ENCODE results near the gene AFAP1.

AFAP1 gene

DNA sequence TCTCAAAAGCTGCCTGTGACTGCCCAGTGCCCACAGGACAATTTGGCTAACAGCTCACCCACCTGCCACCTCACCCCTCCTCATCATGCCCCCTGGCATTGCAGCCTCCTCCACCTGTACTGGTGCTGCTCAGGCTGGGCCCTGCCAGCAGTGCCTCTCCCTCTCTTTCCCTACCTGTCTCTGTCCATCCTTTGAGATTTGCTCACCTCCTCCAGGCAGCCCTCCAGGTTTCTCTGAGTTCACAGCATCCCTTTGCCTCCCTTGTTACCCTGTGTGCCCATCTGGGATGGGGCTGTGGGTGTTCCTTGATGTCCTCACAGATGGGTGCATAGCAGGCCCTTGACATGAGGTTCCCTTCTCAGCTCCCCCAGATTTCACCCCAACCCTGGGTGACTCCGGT, 224.9 kb downstream of the AFAP1 start:
- no peak for DNase-seq
- TF ChIP-seq, protein P1, sequence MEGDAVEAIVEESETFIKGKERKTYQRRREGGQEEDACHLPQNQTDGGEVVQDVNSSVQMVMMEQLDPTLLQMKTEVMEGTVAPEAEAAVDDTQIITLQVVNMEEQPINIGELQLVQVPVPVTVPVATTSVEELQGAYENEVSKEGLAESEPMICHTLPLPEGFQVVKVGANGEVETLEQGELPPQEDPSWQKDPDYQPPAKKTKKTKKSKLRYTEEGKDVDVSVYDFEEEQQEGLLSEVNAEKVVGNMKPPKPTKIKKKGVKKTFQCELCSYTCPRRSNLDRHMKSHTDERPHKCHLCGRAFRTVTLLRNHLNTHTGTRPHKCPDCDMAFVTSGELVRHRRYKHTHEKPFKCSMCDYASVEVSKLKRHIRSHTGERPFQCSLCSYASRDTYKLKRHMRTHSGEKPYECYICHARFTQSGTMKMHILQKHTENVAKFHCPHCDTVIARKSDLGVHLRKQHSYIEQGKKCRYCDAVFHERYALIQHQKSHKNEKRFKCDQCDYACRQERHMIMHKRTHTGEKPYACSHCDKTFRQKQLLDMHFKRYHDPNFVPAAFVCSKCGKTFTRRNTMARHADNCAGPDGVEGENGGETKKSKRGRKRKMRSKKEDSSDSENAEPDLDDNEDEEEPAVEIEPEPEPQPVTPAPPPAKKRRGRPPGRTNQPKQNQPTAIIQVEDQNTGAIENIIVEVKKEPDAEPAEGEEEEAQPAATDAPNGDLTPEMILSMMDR (IDR thresholded peaks at IDR 0.05; ENCODE audit: low read depth, low read length) = no peak
- Histone ChIP-seq H3K4me1 (no peaks in the 10 kb centered on the region), H3K9me3 (no peaks in the 10 kb centered on the region), H3K36me3 (no peaks in the 10 kb centered on the region), H3K27me3 (no peaks in the 10 kb centered on the region), H3K4me3 (ENCODE audit: low read depth, low read length) (no peak overlapping the region)

GRCh38 chr4:7714176-7714575, 225.5 kb downstream of the AFAP1 start:
- Histone ChIP-seq H3K27me3 (no peaks in the 10 kb centered on the region), H3K4me3 (ENCODE audit: low read depth, low read length) (no peak overlapping the region), H3K4me1 (no peaks in the 10 kb centered on the region), H3K9me3 (no peaks in the 10 kb centered on the region), H3K36me3 (no peaks in the 10 kb centered on the region)
- no peak for DNase-seq
- TF ChIP-seq, protein P1 (IDR thresholded peaks at IDR 0.05; ENCODE audit: low read depth, low read length) = no peak

DNA sequence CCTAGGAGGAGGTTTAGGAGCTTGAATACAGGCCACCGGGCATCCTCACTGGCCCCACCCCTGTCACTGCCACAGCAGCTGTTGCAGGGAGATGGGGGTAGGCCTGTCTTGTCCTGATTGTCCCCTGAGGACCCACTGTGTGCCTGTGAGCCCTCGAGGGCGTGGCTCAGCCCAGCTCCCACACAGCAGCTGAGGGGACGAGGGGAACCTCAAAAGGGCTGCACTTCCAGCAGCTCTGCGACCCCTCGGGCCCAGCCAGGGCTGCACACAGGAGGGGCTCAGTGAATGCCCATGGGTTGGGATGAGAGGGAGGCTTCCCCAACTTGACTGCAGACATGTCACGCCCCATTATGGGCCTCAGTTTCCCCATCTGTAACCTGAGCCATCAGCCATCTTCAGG, 225.9 kb downstream of the AFAP1 start:
- H3K36me3 ChIP-seq = no peaks in the 10 kb centered on the region
- H3K4me3 ChIP-seq (ENCODE audit: low read depth, low read length) = no peak overlapping the region
- no peak for DNase-seq
- no peaks in the 10 kb centered on the region for H3K4me1 ChIP-seq
- H3K9me3 ChIP-seq = no peaks in the 10 kb centered on the region
- TF ChIP-seq, protein P1 (IDR thresholded peaks at IDR 0.05; ENCODE audit: low read depth, low read length) = no peak
- no peaks in the 10 kb centered on the region for H3K27me3 ChIP-seq

DNA sequence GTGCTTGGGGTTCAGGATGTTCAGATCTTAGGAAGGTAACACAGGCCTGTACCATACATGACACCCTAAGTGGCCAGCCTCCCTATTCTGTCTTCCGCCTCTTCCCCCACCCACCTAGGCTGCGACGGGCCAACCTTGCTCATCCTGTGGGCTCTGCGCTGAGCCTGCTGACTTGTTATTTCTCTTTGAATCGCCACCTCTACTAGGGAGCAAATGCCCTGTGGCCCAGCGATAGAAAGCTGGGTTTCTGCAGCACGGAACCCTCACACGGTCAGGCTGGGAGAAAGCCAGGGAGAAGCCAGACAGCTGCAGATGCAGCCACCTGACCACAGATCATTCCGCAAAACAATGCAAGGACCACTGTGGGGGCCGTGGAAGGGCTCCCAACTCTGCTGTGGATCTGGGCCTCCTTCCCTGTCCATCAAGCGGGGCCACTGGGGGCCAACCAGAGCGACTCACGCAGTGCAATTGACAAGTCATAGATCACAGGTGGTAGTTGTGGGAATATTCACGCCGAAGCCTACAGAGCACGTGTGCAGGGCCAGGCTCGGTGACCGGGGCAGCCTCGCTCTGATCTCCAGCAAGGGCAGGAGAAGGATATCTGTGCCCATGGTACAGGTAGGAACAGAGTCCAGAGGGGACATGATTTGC, 227.5 kb downstream of the AFAP1 start:
- H3K36me3 ChIP-seq = no peaks in the 10 kb centered on the region
- no peaks in the 10 kb centered on the region for H3K4me1 ChIP-seq
- H3K9me3 ChIP-seq = no peaks in the 10 kb centered on the region
- no peak overlapping the region for H3K4me3 ChIP-seq (ENCODE audit: low read depth, low read length)
- no peaks in the 10 kb centered on the region for H3K27me3 ChIP-seq
- TF ChIP-seq, protein P1 (IDR thresholded peaks at IDR 0.05; ENCODE audit: low read depth, low read length) = no peak
- no peak for DNase-seq

DNA sequence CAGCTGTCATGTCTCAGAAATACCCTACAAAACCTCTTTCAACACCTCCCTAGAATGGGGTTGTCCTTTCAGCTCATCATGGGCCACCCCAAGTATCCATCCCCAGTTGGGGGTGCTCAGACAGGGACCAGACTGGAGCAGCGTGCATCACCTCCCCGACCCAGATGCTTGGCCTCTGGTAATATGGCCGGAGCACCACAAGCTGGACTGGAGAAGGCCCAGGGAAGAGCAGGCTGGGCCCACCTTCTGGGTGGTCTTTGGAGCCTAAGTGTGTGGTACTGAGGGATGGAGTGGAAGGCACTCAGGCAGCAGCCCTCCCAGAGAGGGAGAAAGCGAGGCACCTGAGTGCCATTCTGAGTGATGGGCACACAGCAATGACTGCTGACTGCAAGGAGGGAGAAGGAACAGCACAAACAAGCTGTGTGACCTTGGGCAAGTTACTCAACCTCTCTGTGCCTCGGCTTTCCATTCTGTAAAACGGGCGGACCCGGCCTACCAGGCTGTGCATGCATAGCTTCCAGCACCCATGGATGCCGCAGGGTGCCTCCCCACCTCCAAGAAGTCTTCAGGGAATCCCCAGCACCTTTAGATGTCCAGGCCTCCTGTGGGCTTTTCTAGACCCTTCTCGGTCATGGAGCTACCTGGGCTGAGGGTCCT, 228.2 kb downstream of the AFAP1 start:
- Histone ChIP-seq H3K36me3 (no peaks in the 10 kb centered on the region), H3K9me3 (no peaks in the 10 kb centered on the region), H3K27me3 (no peaks in the 10 kb centered on the region), H3K4me3 (ENCODE audit: low read depth, low read length) (no peak overlapping the region), H3K4me1 (no peaks in the 10 kb centered on the region)
- no peak for DNase-seq
- TF ChIP-seq, protein P1 (IDR thresholded peaks at IDR 0.05; ENCODE audit: low read depth, low read length) = no peak

DNA sequence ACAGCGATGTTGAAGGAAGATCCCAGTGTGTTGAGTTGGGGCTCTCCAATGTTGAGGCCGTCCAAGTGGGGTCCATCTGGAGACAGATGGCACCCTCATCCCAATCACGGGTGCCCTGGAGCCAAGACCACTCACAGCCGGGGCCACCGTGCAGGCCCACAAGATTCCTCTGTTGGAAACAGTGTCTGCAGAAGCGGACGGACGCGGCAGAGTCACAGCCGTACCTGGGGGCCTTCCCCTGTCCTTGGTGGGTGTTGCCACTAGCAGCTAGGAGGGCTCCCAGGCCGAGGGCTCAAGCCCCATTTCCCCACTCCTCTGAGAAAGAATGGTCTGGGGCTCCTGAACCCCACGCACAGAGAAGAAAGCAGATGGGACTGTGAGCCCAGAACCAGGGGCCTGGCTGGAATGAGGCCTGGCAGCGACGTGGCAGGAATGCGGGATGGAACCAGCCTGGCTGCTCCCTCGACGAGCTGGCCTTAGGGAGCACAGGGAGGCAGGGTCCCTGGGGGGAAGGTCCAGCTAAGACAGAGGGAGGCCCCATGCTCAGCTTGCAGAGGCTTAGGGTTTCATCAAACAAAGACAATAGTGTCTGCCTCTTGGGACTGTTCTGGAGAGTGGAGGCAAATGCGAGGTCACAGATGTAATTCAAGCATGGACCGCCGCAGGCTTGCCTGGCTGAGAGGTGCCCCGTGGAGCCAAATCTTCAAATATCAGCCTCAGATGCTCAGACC, 228.9 kb downstream of the AFAP1 start:
- no peaks in the 10 kb centered on the region for H3K27me3 ChIP-seq
- no peak for DNase-seq
- H3K4me3 ChIP-seq (ENCODE audit: low read depth, low read length) = no peak overlapping the region
- H3K36me3 ChIP-seq = no peaks in the 10 kb centered on the region
- no peaks in the 10 kb centered on the region for H3K9me3 ChIP-seq
- H3K4me1 ChIP-seq = no peaks in the 10 kb centered on the region
- TF ChIP-seq, protein P1 (IDR thresholded peaks at IDR 0.05; ENCODE audit: low read depth, low read length) = no peak

Data from BE2C (cell line).